PFSK-1 (cell line): ENCODE measurements around the gene ZIC5.

Experiments
- POLR2AphosphoS5 ChIP-seq: IDR thresholded peaks from 2 replicates; pipeline ENCODE4 v1.6.1; 2012; ENCODE audit warnings: low read depth, mild to moderate bottlenecking, control low read depth, low read length, moderate library complexity
- REST ChIP-seq, 2 experiments: IDR thresholded peaks; 2 replicates each; pipeline versions ENCODE4 v1.6.1 to v1.8.0; 2011 to 2012; ENCODE audit warnings: low read depth in 2 of 2, low read length in 2 of 2, control low read depth in 1 of 2, inconsistent platforms in 1 of 2, mild to moderate bottlenecking in 1 of 2, moderate library complexity in 1 of 2; ENCODE audit not compliant: insufficient read depth in 1 of 2
- SIN3A ChIP-seq: IDR thresholded peaks from 2 replicates; pipeline ENCODE4 v1.6.1; 2012; ENCODE audit warnings: mild to moderate bottlenecking, low read length, moderate library complexity, borderline replicate concordance; ENCODE audit not compliant: insufficient read depth
- TAF1 ChIP-seq: IDR thresholded peaks from 2 replicates; pipeline ENCODE4 v1.6.1; 2012; ENCODE audit warnings: low read length, control low read depth, borderline replicate concordance; ENCODE audit not compliant: insufficient read depth

DNA sequence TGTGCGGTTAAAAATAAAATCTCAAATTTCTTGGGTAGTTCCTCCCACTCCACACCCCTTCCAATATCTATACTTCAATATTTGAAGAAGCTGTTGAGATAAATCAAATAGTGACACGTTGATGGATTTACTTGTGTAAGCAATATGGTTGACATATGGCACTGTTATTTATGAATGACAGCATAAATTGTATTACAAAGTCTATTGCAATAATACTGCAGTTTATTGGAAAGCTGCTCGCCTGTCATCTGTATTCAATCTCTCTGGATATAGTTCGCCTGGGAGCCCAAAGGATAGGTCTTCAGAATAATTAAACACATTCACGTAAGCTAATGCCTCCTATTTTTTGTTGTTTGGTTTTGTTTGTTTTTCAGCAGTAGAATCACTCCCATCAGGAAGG lies 5.0 kb upstream of the ZIC5 start:
- TF ChIP-seq TAF1 (no peak), POLR2AphosphoS5 (no peak), REST (IDR thresholded peaks at IDR 0.05; ENCODE audit: insufficient read depth in 1 of 2, low read depth in 2 of 2, low read length in 2 of 2) (no peak), SIN3A (no peak)
